Measurements from ENCODE around the gene DOCK1. TPM values are rescaled to one million over a fixed set of nuclear protein-coding genes. Genes with fewer than 3 reads are reported as not detected.

The DOCK1 gene
- total RNA-seq, 2 experiments from 2014 or later = not detected

- H3K27me3 Mint-ChIP-seq = no peaks in the 10 kb centered on the region
- H3K4me1 ChIP-seq (ENCODE audit: insufficient read depth, low read length) = no peaks in the 10 kb centered on the region
- no peaks in the 10 kb centered on the region for H3K4me1 Mint-ChIP-seq (ENCODE audit: low read depth)
- H3K27ac Mint-ChIP-seq = no peak overlapping the region
- ChIA-PET CTCF (no interaction called here), POLR2A (no interaction called here)
- no peak for TF ChIP-seq CTCF (IDR thresholded peaks at IDR 0.05)
- peaks cover 0 to 2% of the 10 kb centered on the region in 2 experiments for H3K9me3 ChIP-seq (ENCODE audit: control insufficient read depth in 1 of 2, insufficient read depth in 1 of 2, low read length in 2 of 2)
- no peak overlapping the region for H3K27ac ChIP-seq (ENCODE audit: low read depth in 1 of 2, low read length in 2 of 2)
- H3K4me3 ChIP-seq (ENCODE audit: low read length) = no peak overlapping the region
- ATAC-seq (ENCODE audit: poor library complexity) (no peak), DNase-seq (no peak)
- H3K9me3 Mint-ChIP-seq = no peaks in the 10 kb centered on the region
- intact Hi-C loops (cut with DNase I, micrococcal nuclease) = no loop called here
- no peaks in the 10 kb centered on the region for H3K27me3 ChIP-seq (ENCODE audit: control insufficient read depth in 1 of 2, insufficient read depth in 2 of 2, low read length in 2 of 2)
- no peak overlapping the region for H3K4me3 Mint-ChIP-seq
- H3K36me3 ChIP-seq (ENCODE audit: insufficient read depth, low read length) = no peaks in the 10 kb centered on the region
- no peaks in the 10 kb centered on the region for H3K36me3 Mint-ChIP-seq (ENCODE audit: low read depth)
These were observed 252.4 kb downstream of the DOCK1 start for GRCh38 chr10:127157506-127158200.

GRCh38 chr10:127158662-127159061, 253.4 kb downstream of the DOCK1 start:
- no peak overlapping the region for H3K27ac ChIP-seq (ENCODE audit: low read depth in 1 of 2, low read length in 2 of 2)
- no peak overlapping the region for H3K27ac Mint-ChIP-seq
- H3K4me3 Mint-ChIP-seq = no peak overlapping the region
- DNase-seq (no peak), ATAC-seq (ENCODE audit: poor library complexity) (no peak)
- no peaks in the 10 kb centered on the region for H3K27me3 ChIP-seq (ENCODE audit: control insufficient read depth in 1 of 2, insufficient read depth in 2 of 2, low read length in 2 of 2)
- no peaks in the 10 kb centered on the region for H3K4me1 Mint-ChIP-seq (ENCODE audit: low read depth)
- ChIA-PET POLR2A (no interaction called here), CTCF (no interaction called here)
- H3K36me3 ChIP-seq (ENCODE audit: insufficient read depth, low read length) = no peaks in the 10 kb centered on the region
- no peak overlapping the region for H3K4me3 ChIP-seq (ENCODE audit: low read length)
- intact Hi-C loops (cut with DNase I, micrococcal nuclease) = no loop called here
- no peaks in the 10 kb centered on the region for H3K4me1 ChIP-seq (ENCODE audit: insufficient read depth, low read length)
- no peaks in the 10 kb centered on the region for H3K36me3 Mint-ChIP-seq (ENCODE audit: low read depth)
- TF ChIP-seq CTCF (IDR thresholded peaks at IDR 0.05) = no peak
- H3K27me3 Mint-ChIP-seq = no peaks in the 10 kb centered on the region
- H3K9me3 Mint-ChIP-seq = no peaks in the 10 kb centered on the region
- peaks cover 0 to 6% of the 10 kb centered on the region in 2 experiments for H3K9me3 ChIP-seq (ENCODE audit: control insufficient read depth in 1 of 2, insufficient read depth in 1 of 2, low read length in 2 of 2)

DNA sequence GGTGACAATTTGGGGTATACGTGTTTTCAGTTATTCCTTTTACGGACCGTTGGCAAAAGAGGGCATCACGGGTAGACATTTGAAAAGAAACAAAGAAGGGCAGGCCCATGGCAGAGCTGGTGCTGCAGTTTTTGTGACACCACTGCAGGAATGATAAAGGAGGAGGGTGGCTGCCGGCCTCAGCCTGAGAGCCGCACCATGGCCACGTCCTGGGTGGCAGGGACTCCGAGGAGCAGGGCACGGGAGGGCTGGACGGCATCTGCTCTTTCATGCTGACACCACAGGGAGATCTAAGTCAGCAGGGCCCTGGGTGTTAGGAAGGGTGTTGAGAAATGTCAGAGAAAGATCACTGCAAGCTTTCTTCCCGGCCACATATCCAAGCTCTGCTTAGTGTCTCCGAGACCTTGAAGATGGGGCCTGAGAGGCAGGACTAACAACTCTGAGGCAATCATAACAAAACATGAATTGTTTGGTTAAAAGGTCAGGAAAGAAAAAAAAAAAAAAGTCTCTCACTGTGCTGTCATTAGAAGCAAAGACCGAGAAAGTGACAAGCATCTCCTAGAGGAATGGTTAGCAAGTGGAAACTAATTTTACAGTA, 254.5 kb downstream of the DOCK1 start:
- no peaks in the 10 kb centered on the region for H3K4me1 ChIP-seq (ENCODE audit: insufficient read depth, low read length)
- H3K36me3 ChIP-seq (ENCODE audit: insufficient read depth, low read length) = no peaks in the 10 kb centered on the region
- intact Hi-C loops (cut with DNase I, micrococcal nuclease) = no loop called here
- CTCF ChIA-PET = no interaction called here
- Mint-ChIP-seq H3K27me3 (no peaks in the 10 kb centered on the region), H3K27ac (no peak overlapping the region), H3K4me3 (no peak overlapping the region), H3K36me3 (ENCODE audit: low read depth) (no peaks in the 10 kb centered on the region), H3K9me3 (no peaks in the 10 kb centered on the region), H3K4me1 (ENCODE audit: low read depth) (no peaks in the 10 kb centered on the region)
- no peaks in the 10 kb centered on the region for H3K27me3 ChIP-seq (ENCODE audit: control insufficient read depth in 1 of 2, insufficient read depth in 2 of 2, low read length in 2 of 2)
- ATAC-seq (ENCODE audit: poor library complexity) (no peak), DNase-seq (no peak)
- TF ChIP-seq CTCF (IDR thresholded peaks at IDR 0.05) = no peak
- H3K9me3 ChIP-seq (ENCODE audit: control insufficient read depth in 1 of 2, insufficient read depth in 1 of 2, low read length in 2 of 2) = peaks cover 0 to 6% of the 10 kb centered on the region in 2 experiments
- no peak overlapping the region for H3K4me3 ChIP-seq (ENCODE audit: low read length)
- POLR2A ChIA-PET = no interaction called here
- H3K27ac ChIP-seq (ENCODE audit: low read depth in 1 of 2, low read length in 2 of 2) = no peak overlapping the region
